Measurements from ENCODE around the gene WFIKKN2.

DNA sequence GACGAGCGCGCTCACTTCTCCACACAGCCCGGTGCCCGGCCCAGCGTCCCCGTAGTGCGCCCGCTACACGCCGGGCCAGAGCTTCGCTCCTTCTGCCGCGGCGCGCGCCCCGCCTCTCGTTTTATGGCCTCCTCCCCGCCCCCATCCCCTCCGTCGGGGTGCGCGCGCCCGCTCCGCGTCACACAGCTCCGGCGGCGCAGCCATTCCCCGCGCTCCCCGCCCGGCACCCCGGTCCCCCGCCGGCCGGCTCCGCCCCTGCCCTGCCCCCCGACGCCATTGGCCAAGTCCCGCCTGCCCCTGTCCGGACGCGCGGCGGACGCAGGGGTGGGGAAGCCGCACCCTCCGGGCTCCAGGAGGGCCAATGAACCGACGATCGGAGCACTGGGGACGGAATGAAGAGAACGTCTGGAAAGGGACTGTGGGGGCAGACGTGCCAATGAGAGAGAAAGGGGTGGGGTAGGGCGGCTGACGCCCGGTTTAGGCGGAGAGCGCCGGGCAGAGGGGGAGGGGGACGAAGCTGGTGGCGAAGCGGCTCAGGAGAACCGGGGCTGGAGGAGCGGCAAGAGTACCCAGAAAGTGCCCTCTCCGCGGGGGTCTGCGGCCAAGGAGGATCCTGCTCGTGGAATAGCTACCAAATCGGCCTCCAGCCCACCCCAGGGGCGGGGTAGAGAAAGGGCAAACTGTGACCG lies 31.0 kb downstream of the WFIKKN2 start, which contains the start of gene TOB1:
- TF ChIP-seq GATA2 (IDR thresholded peaks at IDR 0.05; ENCODE audit: low read depth, low read length), result no peak
- no peak for TF ChIP-seq GATA3 (IDR thresholded peaks at IDR 0.05; ENCODE audit: low read depth, low read length)

Measured in SH-SY5Y (cell line).